Suprapubic skin (tissue), 3 donors: ENCODE results near the gene AGPAT4.

Experiments
- POLR2A ChIP-seq, 2 donors: fragments of 450-650 bp; IDR thresholded peaks; one replicate each; pipeline ENCODE4 v1.6.1; 2017; ENCODE audit warnings: antibody characterized with exemption in 2 of 2, mild to moderate bottlenecking in 2 of 2, moderate library complexity in 2 of 2
- TF ChIP-seq, protein P1 (sequence below), 2 donors: fragments of 200-600 bp in 1 of 2; fragments of 450-650 bp in 1 of 2; sonication (generic) in 1 of 2; IDR thresholded peaks; one replicate each; pipeline ENCODE4 v1.5.1; 2016 to 2019; ENCODE audit warnings: antibody characterized with exemption in 2 of 2, mild to moderate bottlenecking in 1 of 2, moderate library complexity in 1 of 2

DNA sequence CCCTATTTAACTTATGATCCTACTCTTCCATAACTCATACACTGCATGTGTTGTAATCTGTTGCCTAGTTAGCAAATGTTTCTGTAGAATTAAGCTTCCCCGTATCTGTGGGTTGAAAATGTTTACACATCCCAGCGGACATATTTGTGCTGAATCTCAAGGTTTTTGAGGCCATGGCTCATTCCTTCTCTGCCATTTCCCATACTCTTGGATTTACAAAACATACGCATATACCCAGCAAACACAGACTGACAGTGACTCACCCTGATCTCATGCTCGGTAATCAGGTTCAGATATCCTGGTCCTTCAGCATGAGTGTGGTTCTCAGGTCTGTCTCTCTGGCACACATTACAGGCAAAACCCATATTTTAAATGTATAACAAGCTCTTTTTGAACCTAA lies 58.7 kb downstream of the AGPAT4 start:
- TF ChIP-seq, protein P1, sequence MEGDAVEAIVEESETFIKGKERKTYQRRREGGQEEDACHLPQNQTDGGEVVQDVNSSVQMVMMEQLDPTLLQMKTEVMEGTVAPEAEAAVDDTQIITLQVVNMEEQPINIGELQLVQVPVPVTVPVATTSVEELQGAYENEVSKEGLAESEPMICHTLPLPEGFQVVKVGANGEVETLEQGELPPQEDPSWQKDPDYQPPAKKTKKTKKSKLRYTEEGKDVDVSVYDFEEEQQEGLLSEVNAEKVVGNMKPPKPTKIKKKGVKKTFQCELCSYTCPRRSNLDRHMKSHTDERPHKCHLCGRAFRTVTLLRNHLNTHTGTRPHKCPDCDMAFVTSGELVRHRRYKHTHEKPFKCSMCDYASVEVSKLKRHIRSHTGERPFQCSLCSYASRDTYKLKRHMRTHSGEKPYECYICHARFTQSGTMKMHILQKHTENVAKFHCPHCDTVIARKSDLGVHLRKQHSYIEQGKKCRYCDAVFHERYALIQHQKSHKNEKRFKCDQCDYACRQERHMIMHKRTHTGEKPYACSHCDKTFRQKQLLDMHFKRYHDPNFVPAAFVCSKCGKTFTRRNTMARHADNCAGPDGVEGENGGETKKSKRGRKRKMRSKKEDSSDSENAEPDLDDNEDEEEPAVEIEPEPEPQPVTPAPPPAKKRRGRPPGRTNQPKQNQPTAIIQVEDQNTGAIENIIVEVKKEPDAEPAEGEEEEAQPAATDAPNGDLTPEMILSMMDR (IDR thresholded peaks at IDR 0.05), result no peak
- no peak for TF ChIP-seq POLR2A (IDR thresholded peaks at IDR 0.05)
